Astrocyte (in vitro differentiated cells and primary cell): ENCODE results near the gene CD7. TPM values are rescaled to one million over a fixed set of nuclear protein-coding genes. Genes with fewer than 3 reads are reported as not detected.

Experiments
- DNase-seq: peaks from one replicate; pipeline ENCODE4 v3.0.0-alpha.2; 2010; ENCODE audit warnings: low read depth
- FAIRE-seq: peaks from 2 replicates; lab custom pipeline; 2011; peaks lifted over from hg19 to GRCh38; lab: Jason Lieb, UNC
- H2AFZ ChIP-seq: 2 replicates; pipeline ENCODE4 v1.6.0; 2012; ENCODE audit warnings: low read depth, low read length, inconsistent platforms
- H3K27ac ChIP-seq: 2 replicates; pipeline ENCODE4 v1.5.1; 2011; ENCODE audit warnings: low read depth, low read length, inconsistent platforms
- H3K27me3 ChIP-seq: 2 replicates; pipeline ENCODE4 v1.6.0; 2011; ENCODE audit warnings: low read length, inconsistent platforms; ENCODE audit not compliant: insufficient read depth
- H3K36me3 ChIP-seq: 2 replicates; pipeline ENCODE4 v1.5.1; 2011; ENCODE audit warnings: low read length, inconsistent platforms; ENCODE audit not compliant: insufficient read depth
- H3K4me1 ChIP-seq: 2 replicates; pipeline ENCODE4 v1.5.1; 2011; ENCODE audit warnings: low read length, inconsistent platforms; ENCODE audit not compliant: insufficient read depth
- H3K4me2 ChIP-seq: 2 replicates; pipeline ENCODE4 v1.6.0; 2012; ENCODE audit warnings: low read length, inconsistent platforms
- H3K4me3 ChIP-seq: 2 replicates; pipeline ENCODE4 v1.5.1; 2011; ENCODE audit warnings: low read depth, mild to moderate bottlenecking, low read length, inconsistent platforms; ENCODE audit not compliant: insufficient read depth
- H3K79me2 ChIP-seq: 2 replicates; pipeline ENCODE4 v1.6.0; 2012; ENCODE audit warnings: mild to moderate bottlenecking, low read length, inconsistent platforms; ENCODE audit not compliant: insufficient read depth
- H3K9ac ChIP-seq: 2 replicates; pipeline ENCODE4 v1.6.0; 2012; ENCODE audit warnings: mild to moderate bottlenecking, low read length, inconsistent platforms
- H3K9me3 ChIP-seq: 2 replicates; pipeline ENCODE4 v1.5.1; 2012; ENCODE audit warnings: low read depth, mild to moderate bottlenecking, low read length, inconsistent platforms; ENCODE audit not compliant: insufficient read depth
- H4K20me1 ChIP-seq: 2 replicates; pipeline ENCODE4 v1.6.0; 2012; ENCODE audit warnings: low read length, inconsistent platforms; ENCODE audit not compliant: insufficient read depth
- H3K27ac Mint-ChIP-seq: one replicate; pipeline ENCODE4 v1.8.0; 2021; ENCODE audit warnings: mild to moderate bottlenecking, mixed read lengths; ENCODE audit not compliant: unreplicated experiment
- H3K27me3 Mint-ChIP-seq: one replicate; pipeline ENCODE4 v1.8.0; 2021; ENCODE audit warnings: low read depth, mixed read lengths; ENCODE audit not compliant: unreplicated experiment
- H3K36me3 Mint-ChIP-seq: one replicate; pipeline ENCODE4 v1.8.0; 2021; ENCODE audit warnings: low read depth, mixed read lengths; ENCODE audit not compliant: unreplicated experiment
- H3K4me1 Mint-ChIP-seq: one replicate; pipeline ENCODE4 v1.8.0; 2021; ENCODE audit warnings: low read depth, mixed read lengths; ENCODE audit not compliant: unreplicated experiment
- H3K4me3 Mint-ChIP-seq: one replicate; pipeline ENCODE4 v1.8.0; 2021; ENCODE audit warnings: mild to moderate bottlenecking, moderate library complexity, mixed read lengths; ENCODE audit not compliant: unreplicated experiment
- H3K9me3 Mint-ChIP-seq: one replicate; pipeline ENCODE4 v1.8.0; 2021; ENCODE audit warnings: mild to moderate bottlenecking, mixed read lengths; ENCODE audit not compliant: unreplicated experiment
- EZH2 ChIP-seq: IDR thresholded peaks from 2 replicates; pipeline ENCODE4 v1.6.1; 2012; ENCODE audit warnings: mild to moderate bottlenecking, low read length, inconsistent platforms; ENCODE audit not compliant: insufficient read depth
- total RNA-seq: library from RNA; stranded (reverse); gene quantifications from 2 replicates; pipeline ENCODE4 v1.2.1, GENCODE V29; 2021
- TF ChIP-seq, protein P1 (sequence below): IDR thresholded peaks from 2 replicates; pipeline ENCODE4 v1.5.1; 2011; ENCODE audit warnings: low read depth, mild to moderate bottlenecking, inconsistent platforms, low read length, moderate library complexity; ENCODE audit not compliant: insufficient read depth

Gene CD7
- total RNA-seq, 1 donor from 2014 or later = 0.18 TPM

DNA sequence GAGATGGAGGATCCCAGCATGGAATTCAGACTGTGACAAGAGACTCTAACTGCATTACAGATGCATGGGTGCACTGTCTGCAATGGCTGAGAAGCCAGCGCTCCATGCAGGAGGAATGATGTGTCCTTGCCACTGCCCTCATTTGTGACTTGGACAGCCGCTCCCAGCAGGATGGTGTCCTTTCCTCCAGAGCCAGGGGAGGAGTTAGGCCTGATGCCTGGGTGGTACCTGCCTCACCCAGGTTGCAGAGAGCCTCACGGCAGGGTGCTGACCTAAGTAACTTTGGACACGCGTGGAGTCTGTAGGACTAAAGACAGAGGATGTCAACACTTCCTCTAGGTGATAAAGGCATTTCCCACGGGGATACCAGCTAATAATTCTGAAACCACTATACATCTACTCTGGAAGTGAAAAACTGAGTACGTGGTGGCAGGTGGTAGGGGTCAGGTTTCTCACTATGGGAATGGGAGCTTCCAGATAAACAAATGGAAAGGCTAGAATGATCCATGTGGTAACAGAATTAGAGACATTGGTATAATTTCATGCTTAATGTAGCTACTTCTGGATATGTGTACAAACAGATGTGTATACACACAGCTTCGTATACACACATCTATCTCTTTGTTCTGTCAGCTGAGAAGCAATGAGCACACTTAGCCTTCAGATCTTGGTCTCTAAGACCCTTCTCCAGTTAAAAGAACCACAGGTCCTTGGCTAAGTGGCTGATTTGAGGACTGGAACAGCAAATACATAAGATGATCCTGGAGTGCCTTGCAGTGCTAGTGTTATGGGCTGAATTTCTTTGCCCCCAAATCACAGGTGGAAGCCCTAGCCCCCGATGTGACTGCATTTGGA is 30.2 kb downstream of the CD7 start:
- H3K27ac ChIP-seq = no peak overlapping the region
- Mint-ChIP-seq H3K27ac (no peak overlapping the region), H3K27me3 (no peaks in the 10 kb centered on the region), H3K36me3 (no peaks in the 10 kb centered on the region), H3K4me3 (no peak overlapping the region), H3K4me1 (peaks cover 5% of the 10 kb centered on the region), H3K9me3 (no peaks in the 10 kb centered on the region)
- FAIRE-seq (no peak), DNase-seq (no peak)
- no peak overlapping the region for H3K4me3 ChIP-seq
- H3K9me3 ChIP-seq = peaks cover 7% of the 10 kb centered on the region
- H2AFZ ChIP-seq = no peak overlapping the region
- no peak overlapping the region for H3K9ac ChIP-seq
- no peaks in the 10 kb centered on the region for H3K79me2 ChIP-seq
- H4K20me1 ChIP-seq = no peaks in the 10 kb centered on the region
- peak overlapping the region; percentile 69 for H3K4me2 ChIP-seq
- H3K27me3 ChIP-seq = no peaks in the 10 kb centered on the region
- TF ChIP-seq, protein P1, sequence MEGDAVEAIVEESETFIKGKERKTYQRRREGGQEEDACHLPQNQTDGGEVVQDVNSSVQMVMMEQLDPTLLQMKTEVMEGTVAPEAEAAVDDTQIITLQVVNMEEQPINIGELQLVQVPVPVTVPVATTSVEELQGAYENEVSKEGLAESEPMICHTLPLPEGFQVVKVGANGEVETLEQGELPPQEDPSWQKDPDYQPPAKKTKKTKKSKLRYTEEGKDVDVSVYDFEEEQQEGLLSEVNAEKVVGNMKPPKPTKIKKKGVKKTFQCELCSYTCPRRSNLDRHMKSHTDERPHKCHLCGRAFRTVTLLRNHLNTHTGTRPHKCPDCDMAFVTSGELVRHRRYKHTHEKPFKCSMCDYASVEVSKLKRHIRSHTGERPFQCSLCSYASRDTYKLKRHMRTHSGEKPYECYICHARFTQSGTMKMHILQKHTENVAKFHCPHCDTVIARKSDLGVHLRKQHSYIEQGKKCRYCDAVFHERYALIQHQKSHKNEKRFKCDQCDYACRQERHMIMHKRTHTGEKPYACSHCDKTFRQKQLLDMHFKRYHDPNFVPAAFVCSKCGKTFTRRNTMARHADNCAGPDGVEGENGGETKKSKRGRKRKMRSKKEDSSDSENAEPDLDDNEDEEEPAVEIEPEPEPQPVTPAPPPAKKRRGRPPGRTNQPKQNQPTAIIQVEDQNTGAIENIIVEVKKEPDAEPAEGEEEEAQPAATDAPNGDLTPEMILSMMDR = no peak
- no peak for TF ChIP-seq EZH2
- H3K4me1 ChIP-seq = peaks cover 30% of the 10 kb centered on the region
- no peaks in the 10 kb centered on the region for H3K36me3 ChIP-seq

DNA sequence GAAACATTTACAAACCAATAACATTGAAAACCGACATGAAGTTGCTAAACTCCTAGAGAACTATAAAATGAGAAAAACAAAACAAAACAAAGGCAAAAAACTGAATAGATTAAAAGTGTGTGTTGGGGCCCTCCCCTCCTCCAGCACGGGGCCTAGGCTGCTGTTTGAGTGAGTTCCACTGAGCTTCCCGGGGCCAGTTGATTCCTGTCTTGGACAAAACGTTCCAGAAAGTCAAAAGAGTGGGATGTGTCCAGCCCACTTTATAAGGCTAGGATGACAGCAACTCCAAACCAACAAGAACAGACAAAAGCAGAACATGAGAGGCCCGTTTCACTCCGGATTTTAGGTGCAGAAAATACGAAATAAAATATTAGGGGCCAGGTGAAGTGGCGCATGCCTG is 32.3 kb downstream of the CD7 start:
- no peak overlapping the region for H3K27ac Mint-ChIP-seq
- H3K27me3 Mint-ChIP-seq = no peaks in the 10 kb centered on the region
- no peaks in the 10 kb centered on the region for H3K36me3 Mint-ChIP-seq

More for the DNA sequence above, 32.3 kb downstream of the CD7 start:
- peak overlapping the region; percentile 10 for H2AFZ ChIP-seq
- no peak for TF ChIP-seq EZH2
- TF ChIP-seq, protein P1 = no peak
- no peak overlapping the region for H3K4me2 ChIP-seq
- H3K36me3 ChIP-seq = no peaks in the 10 kb centered on the region
- peaks cover 38% of the 10 kb centered on the region for H3K4me1 ChIP-seq
- H3K9me3 ChIP-seq = peaks cover 7% of the 10 kb centered on the region
- Mint-ChIP-seq H3K4me3 (no peak overlapping the region), H3K4me1 (peaks cover 5% of the 10 kb centered on the region), H3K9me3 (no peaks in the 10 kb centered on the region)
- H3K27me3 ChIP-seq = no peaks in the 10 kb centered on the region
- H3K9ac ChIP-seq = no peak overlapping the region
- DNase-seq = no peak
- H3K79me2 ChIP-seq = no peaks in the 10 kb centered on the region
- peaks cover 8% of the 10 kb centered on the region for H4K20me1 ChIP-seq
- no peak for FAIRE-seq
- no peak overlapping the region for H3K4me3 ChIP-seq
- H3K27ac ChIP-seq = no peak overlapping the region
